Endothelial cell of umbilical vein (primary cell): ENCODE results near the gene MYEOV. TPM values are rescaled to one million over a fixed set of nuclear protein-coding genes. Genes with fewer than 3 reads are reported as not detected.

ENCODE experiments used
- BruUV-seq: library from RNA; stranded (reverse); fragments of 400-500 nt; replicated peaks from 2 replicates; lab custom pipeline; 2021; lab: Mats Ljungman, UMichigan
- CTCF ChIA-PET: fragments of 300-600, 350-600 bp; sonication (Branson Sonifier 250); formaldehyde crosslinking; loops from one replicate; lab custom pipeline; 2021; ENCODE audit warnings: antibody characterized with exemption, inconsistent platforms; lab: Charles Lee
- POLR2A ChIA-PET: fragments of 300-600, 350-600 bp; sonication (Branson Sonifier 250); formaldehyde crosslinking; loops from one replicate; lab custom pipeline; 2021; ENCODE audit warnings: antibody characterized with exemption, inconsistent platforms; lab: Charles Lee
- DNase-seq: peaks from one replicate; pipeline ENCODE4 v3.0.0-alpha.2; 2011; ENCODE audit warnings: low read depth, low spot score
- FAIRE-seq: peaks from 2 replicates; lab custom pipeline; 2011; peaks lifted over from hg19 to GRCh38; lab: Jason Lieb, UNC
- H2AFZ ChIP-seq: 2 replicates; pipeline ENCODE4 v1.6.0; 2012; ENCODE audit warnings: low read depth, low read length, control low read depth, inconsistent platforms
- H3K27ac ChIP-seq: 2 replicates; pipeline ENCODE4 v1.5.1; 2011; ENCODE audit warnings: low read depth, mild to moderate bottlenecking, control low read depth, low read length, moderate library complexity; ENCODE audit not compliant: insufficient read depth
- H3K27me3 ChIP-seq, 2 experiments: 2 replicates each; pipeline versions ENCODE4 v1.6.0 to v1.6.1; 2011; ENCODE audit warnings: low read length in 2 of 2, mixed read lengths in 1 of 2; ENCODE audit not compliant: control insufficient read depth in 2 of 2, insufficient read depth in 2 of 2
- H3K36me3 ChIP-seq, 2 experiments: 2 replicates in 1 of 2; 3 replicates in 1 of 2; pipeline ENCODE4 v1.5.1; 2011; ENCODE audit warnings: low read length in 2 of 2, mild to moderate bottlenecking in 1 of 2, moderate library complexity in 1 of 2; ENCODE audit not compliant: control insufficient read depth in 2 of 2, insufficient read depth in 2 of 2; ENCODE audit errors: extremely low read depth in 1 of 2
- H3K4me1 ChIP-seq: 3 replicates; pipeline ENCODE4 v1.5.1; 2011; ENCODE audit warnings: mild to moderate bottlenecking, low read length; ENCODE audit not compliant: control insufficient read depth, insufficient read depth; ENCODE audit errors: extremely low read depth
- H3K4me2 ChIP-seq: 2 replicates; pipeline ENCODE4 v1.6.1; 2011; ENCODE audit warnings: low read length, control low read depth, mixed read lengths; ENCODE audit not compliant: insufficient read depth
- H3K4me3 ChIP-seq, 3 experiments: fragments of 200-600 bp in 1 of 3; sonication (generic), shearing (Covaris generic) in 1 of 3; replicated peaks in 1 of 3; 2 replicates each; pipeline ENCODE4 v1.5.1; 2011 to 2016; ENCODE audit warnings: control low read depth in 3 of 3, low read length in 3 of 3, mild to moderate bottlenecking in 2 of 3, inconsistent platforms in 1 of 3, low read depth in 1 of 3, moderate library complexity in 1 of 3; ENCODE audit not compliant: insufficient read depth in 1 of 3
- H3K79me2 ChIP-seq: 2 replicates; pipeline ENCODE4 v1.6.0; 2012; ENCODE audit warnings: low read length, inconsistent platforms; ENCODE audit not compliant: control insufficient read depth, insufficient read depth
- H3K9ac ChIP-seq: replicated peaks from 2 replicates; pipeline ENCODE3; 2011; ENCODE audit warnings: low read length, control low read depth; ENCODE audit not compliant: insufficient read depth; ENCODE audit errors: extremely low read depth
- H3K9me1 ChIP-seq: replicated peaks from 3 replicates; pipeline ENCODE4 v1.6.0; 2011; ENCODE audit warnings: mild to moderate bottlenecking, low read length; ENCODE audit not compliant: control insufficient read depth, insufficient read depth; ENCODE audit errors: extremely low read depth
- H3K9me3 ChIP-seq: replicated peaks from 2 replicates; pipeline ENCODE4 v1.5.1; 2012; ENCODE audit warnings: low read length, inconsistent platforms; ENCODE audit not compliant: control insufficient read depth, insufficient read depth
- H4K20me1 ChIP-seq: replicated peaks from 2 replicates; pipeline ENCODE3; 2011; ENCODE audit warnings: mild to moderate bottlenecking, low read length; ENCODE audit not compliant: control insufficient read depth, insufficient read depth; ENCODE audit errors: extremely low read depth
- EZH2 ChIP-seq: IDR thresholded peaks from 2 replicates; pipeline ENCODE4 v1.6.1; 2012; ENCODE audit warnings: borderline replicate concordance, low read depth, mild to moderate bottlenecking, moderate library complexity, low read length, inconsistent platforms; ENCODE audit not compliant: severe bottlenecking
- FOS ChIP-seq: IDR thresholded peaks from 2 replicates; pipeline ENCODE4 v1.6.1; 2011; ENCODE audit warnings: mild to moderate bottlenecking, low read length, moderate library complexity, borderline replicate concordance; ENCODE audit not compliant: insufficient read depth
- GATA2 ChIP-seq: IDR thresholded peaks from 2 replicates; pipeline ENCODE4 v1.7.0; 2011; ENCODE audit warnings: low read depth, mild to moderate bottlenecking, moderate library complexity, mixed read lengths, low read length; ENCODE audit not compliant: insufficient read length, insufficient read depth
- JUN ChIP-seq: IDR thresholded peaks from 2 replicates; pipeline ENCODE4 v1.6.1; 2011; ENCODE audit warnings: borderline replicate concordance, low read depth; ENCODE audit not compliant: insufficient read length, insufficient read depth
- MYC ChIP-seq: IDR thresholded peaks from one replicate; pipeline ENCODE4 v1.6.1; 2011; ENCODE audit warnings: mild to moderate bottlenecking, low read depth, low read length
- POLR2A ChIP-seq: IDR thresholded peaks from 2 replicates; pipeline ENCODE4 v1.6.1; 2012; ENCODE audit warnings: low read depth, mild to moderate bottlenecking, control low read depth, low read length
- POLR2AphosphoS5 ChIP-seq: IDR thresholded peaks from 2 replicates; pipeline ENCODE4 v1.6.1; 2012; ENCODE audit warnings: low read depth, mild to moderate bottlenecking, control low read depth, low read length, moderate library complexity; ENCODE audit not compliant: insufficient read depth
- dilution Hi-C: fragments of 300-500 bp; cut with MboI; formaldehyde crosslinking; loops from one replicate; pipeline ENCODE4 v1.15.0; 2019; ENCODE audit warnings: low sequenced_read_pairs; ENCODE audit not compliant: extremely low pct_ligation_motif_present
- intact Hi-C: fragments of 100-400 bp; cut with micrococcal nuclease; formaldehyde crosslinking; loops from one replicate; pipeline ENCODE4 v1.10.0; 2022
- polyA plus RNA-seq, 4 experiments: library from polyadenylated mRNA; depleted of rRNA in 3 of 4; stranded (reverse) in 3 of 4; unstranded in 1 of 4; fragments of >200 nt; gene quantifications; 2 replicates each; pipeline versions ENCODE4 v1.2.1 to v1.2.3, GENCODE V29; 2011 to 2012; ENCODE audit warnings: missing spikeins in 1 of 4
- total RNA-seq: library from RNA; stranded (reverse); gene quantifications from 2 replicates; pipeline ENCODE4 v1.2.3, GENCODE V29; 2021
- TF ChIP-seq, protein P1 (sequence below): IDR thresholded peaks from 2 replicates; pipeline ENCODE4 v1.6.1; 2011; ENCODE audit not compliant: insufficient read depth, insufficient read length
- TF ChIP-seq, protein P2 (sequence below), 2 donors: IDR thresholded peaks; 1 replicate in 1 of 2; 2 replicates in 1 of 2; pipeline ENCODE4 v1.5.1; 2011; ENCODE audit warnings: low read length in 2 of 2, mild to moderate bottlenecking in 2 of 2, moderate library complexity in 2 of 2, control low read depth in 1 of 2, inconsistent platforms in 1 of 2, low read depth in 1 of 2; ENCODE audit not compliant: insufficient read depth in 1 of 2; ENCODE audit errors: extremely low read depth in 1 of 2

The MYEOV gene
- total and polyA plus RNA-seq, 2 donors (not counting 3 experiments of a cell fraction or from before 2014, with no cell fraction given) = 3.8 to 14.4 TPM

DNA sequence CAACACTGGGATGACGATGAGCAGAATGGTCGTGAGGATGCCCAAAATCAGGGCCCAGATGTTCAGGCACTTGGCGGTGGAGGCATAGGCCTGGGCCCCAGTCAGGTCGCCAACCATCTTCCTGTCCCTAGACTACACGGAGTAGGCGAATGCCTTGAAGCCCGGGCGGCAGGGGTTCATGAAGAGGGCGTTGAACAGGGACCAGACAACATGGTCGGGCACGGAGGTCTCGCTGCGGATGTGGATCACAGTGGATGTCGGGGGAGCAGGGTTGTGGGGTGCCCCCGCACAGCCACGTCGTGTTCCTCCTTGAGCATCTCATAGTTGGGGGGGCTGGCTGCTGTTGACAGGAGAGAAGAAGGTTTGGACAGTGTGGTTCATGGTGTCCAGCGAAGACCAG is 9.5 kb downstream of the MYEOV start:
- intact Hi-C loops (no loop called here), dilution Hi-C loops (no loop called here)
- FAIRE-seq = no peak
- H3K79me2 ChIP-seq = peaks cover 25% of the 10 kb centered on the region
- no TSS peak for BruUV-seq
- ChIA-PET CTCF (no interaction called here), POLR2A (no interaction called here)
- H4K20me1 ChIP-seq = no peaks in the 10 kb centered on the region
- no peak overlapping the region for H2AFZ ChIP-seq
- no peak for DNase-seq
- H3K9me1 ChIP-seq = no peaks in the 10 kb centered on the region
- TF ChIP-seq POLR2A = no peak
- peaks cover 38% of the 10 kb centered on the region for H3K4me1 ChIP-seq
- H3K27me3 ChIP-seq = no peaks in the 10 kb centered on the region
- H3K36me3 ChIP-seq = no peaks in the 10 kb centered on the region
- no peaks in the 10 kb centered on the region for H3K9me3 ChIP-seq
- H3K9ac ChIP-seq = no peak overlapping the region
- no peak overlapping the region for H3K27ac ChIP-seq
- no peak overlapping the region for H3K4me3 ChIP-seq
- H3K4me2 ChIP-seq = no peak overlapping the region

DNA sequence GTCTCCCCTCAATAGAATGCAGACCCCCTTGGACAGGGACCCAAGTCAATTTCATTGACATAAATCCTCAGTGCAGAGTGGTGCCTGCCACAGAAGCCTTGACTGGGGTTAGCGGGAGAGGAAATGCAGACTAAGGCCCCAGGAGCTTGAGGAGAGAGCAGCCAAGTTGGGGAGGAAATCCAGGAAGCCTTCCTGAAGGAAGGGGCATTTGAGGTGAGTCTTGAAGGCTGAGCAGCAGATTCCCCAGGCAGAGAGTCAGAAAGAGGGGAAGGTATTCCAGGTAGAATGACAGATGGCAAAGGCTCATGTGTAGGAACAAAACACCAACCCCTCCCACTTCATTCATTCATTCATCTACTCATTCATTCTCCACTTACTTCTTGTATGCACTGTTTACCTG is 10.3 kb downstream of the MYEOV start:
- Histone ChIP-seq H3K27ac (no peak overlapping the region), H3K9ac (no peak overlapping the region), H3K4me3 (no peak overlapping the region), H3K9me1 (no peaks in the 10 kb centered on the region), H3K4me1 (peaks cover 30% of the 10 kb centered on the region), H3K4me2 (no peak overlapping the region), H3K9me3 (no peaks in the 10 kb centered on the region), H2AFZ (no peak overlapping the region), H3K36me3 (no peaks in the 10 kb centered on the region), H3K27me3 (no peaks in the 10 kb centered on the region), H3K79me2 (peaks cover 21% of the 10 kb centered on the region), H4K20me1 (no peaks in the 10 kb centered on the region)
- BruUV-seq = no TSS peak
- intact Hi-C loops = no loop called here
- FAIRE-seq = no peak
- dilution Hi-C loops = no loop called here
- DNase-seq = no peak
- TF ChIP-seq, protein P1, sequence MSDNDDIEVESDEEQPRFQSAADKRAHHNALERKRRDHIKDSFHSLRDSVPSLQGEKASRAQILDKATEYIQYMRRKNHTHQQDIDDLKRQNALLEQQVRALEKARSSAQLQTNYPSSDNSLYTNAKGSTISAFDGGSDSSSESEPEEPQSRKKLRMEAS = no peak
- TF ChIP-seq MYC = no peak
- no peak for TF ChIP-seq GATA2
- TF ChIP-seq FOS = no peak
- no peak for TF ChIP-seq POLR2A
- TF ChIP-seq JUN = no peak
- TF ChIP-seq POLR2AphosphoS5 = no peak
- TF ChIP-seq, protein P2, sequence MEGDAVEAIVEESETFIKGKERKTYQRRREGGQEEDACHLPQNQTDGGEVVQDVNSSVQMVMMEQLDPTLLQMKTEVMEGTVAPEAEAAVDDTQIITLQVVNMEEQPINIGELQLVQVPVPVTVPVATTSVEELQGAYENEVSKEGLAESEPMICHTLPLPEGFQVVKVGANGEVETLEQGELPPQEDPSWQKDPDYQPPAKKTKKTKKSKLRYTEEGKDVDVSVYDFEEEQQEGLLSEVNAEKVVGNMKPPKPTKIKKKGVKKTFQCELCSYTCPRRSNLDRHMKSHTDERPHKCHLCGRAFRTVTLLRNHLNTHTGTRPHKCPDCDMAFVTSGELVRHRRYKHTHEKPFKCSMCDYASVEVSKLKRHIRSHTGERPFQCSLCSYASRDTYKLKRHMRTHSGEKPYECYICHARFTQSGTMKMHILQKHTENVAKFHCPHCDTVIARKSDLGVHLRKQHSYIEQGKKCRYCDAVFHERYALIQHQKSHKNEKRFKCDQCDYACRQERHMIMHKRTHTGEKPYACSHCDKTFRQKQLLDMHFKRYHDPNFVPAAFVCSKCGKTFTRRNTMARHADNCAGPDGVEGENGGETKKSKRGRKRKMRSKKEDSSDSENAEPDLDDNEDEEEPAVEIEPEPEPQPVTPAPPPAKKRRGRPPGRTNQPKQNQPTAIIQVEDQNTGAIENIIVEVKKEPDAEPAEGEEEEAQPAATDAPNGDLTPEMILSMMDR (IDR thresholded peaks at IDR 0.05; ENCODE audit: extremely low read depth in 1 of 2, insufficient read depth in 1 of 2, low read depth in 1 of 2, low read length in 2 of 2) = no peak
- TF ChIP-seq EZH2 = no peak
- ChIA-PET CTCF (no interaction called here), POLR2A (no interaction called here)
